B cell (primary cell): ENCODE data around the gene D2HGDH. TPM values are rescaled to one million over a fixed set of nuclear protein-coding genes. Genes with fewer than 3 reads are reported as not detected.

Source experiments
- ATAC-seq: fragments of 200-7000 bp; cut with Tn5 transposase; one replicate; pipeline ENCODE4 v1.10.0; 2021; ENCODE audit warnings: low read depth, mild to moderate bottlenecking, moderate number of reproducible peaks, moderate library complexity
- CTCF ChIA-PET: fragments of 350-600 bp; sonication (Branson Sonifier 250); formaldehyde crosslinking; loops from one replicate; lab custom pipeline; 2021; ENCODE audit warnings: antibody characterized with exemption, inconsistent platforms; lab: Charles Lee
- POLR2A ChIA-PET: fragments of 350-600 bp; sonication (Branson Sonifier 250); formaldehyde crosslinking; loops from one replicate; lab custom pipeline; 2021; ENCODE audit warnings: antibody characterized with exemption; lab: Charles Lee
- DNase-seq: peaks from one replicate; pipeline ENCODE4 v3.0.0; 2013
- H2AFZ ChIP-seq: 2 replicates; pipeline ENCODE4 v1.6.1; 2012; ENCODE audit warnings: mild to moderate bottlenecking, low read depth, low read length; ENCODE audit not compliant: insufficient read depth, poor library complexity, severe bottlenecking
- H3K27ac ChIP-seq, 2 donors: 1 replicate in 1 of 2; 2 replicates in 1 of 2; pipeline ENCODE4 v1.5.1; 2012 to 2013; ENCODE audit warnings: low read length in 2 of 2, mild to moderate bottlenecking in 2 of 2, moderate library complexity in 1 of 2
- H3K27me3 ChIP-seq, 4 experiments: fragments of 200-600 bp in 1 of 4; sonication (generic) in 1 of 4; replicated peaks in 1 of 4; 1 replicate in 2 of 4; 2 replicates in 2 of 4; pipeline versions ENCODE4 v1.6.1 to v1.7.0; 2013 to 2016; ENCODE audit warnings: low read length in 3 of 4, mild to moderate bottlenecking in 2 of 4, mixed read lengths in 1 of 4, moderate library complexity in 1 of 4; ENCODE audit not compliant: insufficient read depth in 4 of 4, control insufficient read depth in 3 of 4; ENCODE audit errors: control extremely low read depth in 1 of 4
- H3K36me3 ChIP-seq, 2 experiments: replicated peaks in 1 of 2; 1 replicate in 1 of 2; 2 replicates in 1 of 2; pipeline versions ENCODE4 v1.6.1 to v1.7.1; 2013; ENCODE audit warnings: low read length in 1 of 2; ENCODE audit not compliant: insufficient read depth in 2 of 2, control insufficient read depth in 1 of 2; ENCODE audit errors: control extremely low read depth in 1 of 2, extremely low read depth in 1 of 2
- H3K4me1 ChIP-seq, 2 donors: fragments of 200-600 bp in 1 of 2; sonication (generic) in 1 of 2; 1 replicate in 1 of 2; 2 replicates in 1 of 2; pipeline versions ENCODE4 v1.5.1 to v1.6.1; 2013 to 2017; ENCODE audit warnings: low read length in 2 of 2; ENCODE audit not compliant: control insufficient read depth in 2 of 2, insufficient read depth in 2 of 2
- H3K4me2 ChIP-seq: replicated peaks from 2 replicates; pipeline ENCODE3; 2012; ENCODE audit warnings: mild to moderate bottlenecking, low read depth, low read length; ENCODE audit not compliant: poor library complexity, severe bottlenecking
- H3K4me3 ChIP-seq, 5 experiments: fragments of 200-600 bp in 1 of 5; sonication (generic) in 1 of 5; 1 replicate in 3 of 5; 2 replicates in 2 of 5; pipeline versions ENCODE4 v1.5.1 to v1.7.0; 2011 to 2016; ENCODE audit warnings: low read length in 4 of 5, mild to moderate bottlenecking in 4 of 5, low read depth in 2 of 5, control low read depth in 1 of 5, moderate library complexity in 1 of 5; ENCODE audit not compliant: insufficient read depth in 1 of 5; ENCODE audit errors: control extremely low read depth in 1 of 5, extremely low read depth in 1 of 5
- H3K79me2 ChIP-seq: fragments of 200-600 bp; sonication (generic); one replicate; pipeline ENCODE4 v1.6.0; 2016; ENCODE audit warnings: low read length; ENCODE audit not compliant: control insufficient read depth, insufficient read depth
- H3K9ac ChIP-seq: fragments of 200-600 bp; sonication (generic); 2 replicates; pipeline ENCODE4 v1.6.1; 2017; ENCODE audit warnings: mild to moderate bottlenecking, low read length, moderate library complexity
- H3K9me3 ChIP-seq, 3 donors: one replicate each; pipeline versions ENCODE4 v1.6.1 to v1.7.1; 2013; ENCODE audit warnings: low read length in 2 of 3; ENCODE audit not compliant: control insufficient read depth in 2 of 3, insufficient read depth in 1 of 3; ENCODE audit errors: control extremely low read depth in 1 of 3
- H4K20me1 ChIP-seq: 2 replicates; pipeline ENCODE4 v1.6.0; 2012; ENCODE audit warnings: mild to moderate bottlenecking, low read length; ENCODE audit not compliant: insufficient read depth, control insufficient read depth, poor library complexity, severe bottlenecking
- H3K27ac Mint-ChIP-seq: one replicate; pipeline ENCODE4 v1.8.0; 2021; ENCODE audit warnings: mixed read lengths
- H3K27me3 Mint-ChIP-seq: one replicate; pipeline ENCODE4 v1.8.0; 2021; ENCODE audit warnings: mixed read lengths
- H3K4me1 Mint-ChIP-seq: one replicate; pipeline ENCODE4 v1.8.0; 2021; ENCODE audit warnings: mixed read lengths
- H3K4me3 Mint-ChIP-seq: one replicate; pipeline ENCODE4 v1.8.0; 2021; ENCODE audit warnings: mixed read lengths
- H3K9me3 Mint-ChIP-seq: one replicate; pipeline ENCODE4 v1.8.0; 2022; ENCODE audit warnings: mixed read lengths; ENCODE audit not compliant: insufficient read depth
- EZH2 ChIP-seq: IDR thresholded peaks from 2 replicates; pipeline ENCODE4 v1.6.1; 2012; ENCODE audit warnings: borderline replicate concordance, low read depth, mild to moderate bottlenecking, moderate library complexity, low read length; ENCODE audit not compliant: insufficient read depth, poor library complexity, severe bottlenecking
- WGBS: methylation state at CpG from one replicate; pipeline ENCODE4 v1.1.5; 2013; ENCODE audit warnings: missing lambda C conversion rate; ENCODE audit not compliant: insufficient coverage; 5-methylcytosine and 5-hydroxymethylcytosine counted together
- intact Hi-C: fragments of 100-400 bp; cut with micrococcal nuclease; formaldehyde crosslinking; loops from one replicate; pipeline ENCODE4 v1.10.0; 2022
- polyA plus RNA-seq: library from polyadenylated mRNA; depleted of rRNA; stranded (reverse); fragments of >200 nt; gene quantifications from 2 replicates; pipeline ENCODE4 v1.2.3, GENCODE V29; 2012
- total RNA-seq, 2 donors: library from RNA; stranded (reverse); fragments of 120-200 nt in 1 of 2; gene quantifications; 1 replicate in 1 of 2; 2 replicates in 1 of 2; pipeline versions ENCODE4 v1.2.3 to v1.2.4, GENCODE V29; 2013 to 2022
- TF ChIP-seq, protein P1 (sequence below): fragments of 200-600 bp; IDR thresholded peaks from one replicate; pipeline ENCODE4 v1.8.0; 2022; ENCODE audit warnings: antibody characterized with exemption, mild to moderate bottlenecking

D2HGDH gene
- total and polyA plus RNA-seq, 2 donors (not counting 1 experiment from before 2014, with no cell fraction given), result 44.0 to 67.7 TPM

DNA sequence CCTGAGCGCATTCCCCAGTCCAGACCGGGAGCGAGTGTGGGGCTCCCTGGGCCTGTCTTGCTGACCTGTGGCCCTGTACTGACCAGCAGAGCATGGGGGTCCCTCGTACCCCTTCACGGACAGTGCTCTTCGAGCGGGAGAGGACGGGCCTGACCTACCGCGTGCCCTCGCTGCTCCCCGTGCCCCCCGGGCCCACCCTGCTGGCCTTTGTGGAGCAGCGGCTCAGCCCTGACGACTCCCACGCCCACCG is 79.9 kb downstream of the D2HGDH start:
- Mint-ChIP-seq H3K4me3 (peak overlapping the region; percentile 23), H3K27ac (peak overlapping the region; percentile 83), H3K27me3 (peaks cover 11% of the 10 kb centered on the region), H3K4me1 (peaks cover 17% of the 10 kb centered on the region), H3K9me3 (no peaks in the 10 kb centered on the region)
- CTCF ChIA-PET, result no interaction called here
- intact Hi-C loops, result no loop called here
- peaks cover 10 to 27% of the 10 kb centered on the region in 2 donors for H3K4me1 ChIP-seq
- 97% methylated on average over 17 of the region's 17 CpGs for WGBS
- DNase-seq, result no peak
- H3K36me3 ChIP-seq, result no peaks in the 10 kb centered on the region
- H3K27ac ChIP-seq, result no peak overlapping the region
- POLR2A ChIA-PET, result no interaction called here
- no peaks in the 10 kb centered on the region for H3K79me2 ChIP-seq
- peak overlapping the region; percentile 28 for H3K4me2 ChIP-seq
- TF ChIP-seq, protein P1, sequence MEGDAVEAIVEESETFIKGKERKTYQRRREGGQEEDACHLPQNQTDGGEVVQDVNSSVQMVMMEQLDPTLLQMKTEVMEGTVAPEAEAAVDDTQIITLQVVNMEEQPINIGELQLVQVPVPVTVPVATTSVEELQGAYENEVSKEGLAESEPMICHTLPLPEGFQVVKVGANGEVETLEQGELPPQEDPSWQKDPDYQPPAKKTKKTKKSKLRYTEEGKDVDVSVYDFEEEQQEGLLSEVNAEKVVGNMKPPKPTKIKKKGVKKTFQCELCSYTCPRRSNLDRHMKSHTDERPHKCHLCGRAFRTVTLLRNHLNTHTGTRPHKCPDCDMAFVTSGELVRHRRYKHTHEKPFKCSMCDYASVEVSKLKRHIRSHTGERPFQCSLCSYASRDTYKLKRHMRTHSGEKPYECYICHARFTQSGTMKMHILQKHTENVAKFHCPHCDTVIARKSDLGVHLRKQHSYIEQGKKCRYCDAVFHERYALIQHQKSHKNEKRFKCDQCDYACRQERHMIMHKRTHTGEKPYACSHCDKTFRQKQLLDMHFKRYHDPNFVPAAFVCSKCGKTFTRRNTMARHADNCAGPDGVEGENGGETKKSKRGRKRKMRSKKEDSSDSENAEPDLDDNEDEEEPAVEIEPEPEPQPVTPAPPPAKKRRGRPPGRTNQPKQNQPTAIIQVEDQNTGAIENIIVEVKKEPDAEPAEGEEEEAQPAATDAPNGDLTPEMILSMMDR, result no peak
- H4K20me1 ChIP-seq, result no peaks in the 10 kb centered on the region
- H2AFZ ChIP-seq, result no peak overlapping the region
- no peak overlapping the region for H3K9ac ChIP-seq
- peaks cover 0 to 6% (median 0%) of the 10 kb centered on the region in 3 donors for H3K9me3 ChIP-seq
- no peak for ATAC-seq
- H3K27me3 ChIP-seq, result peaks cover 0 to 18% (median 0%) of the 10 kb centered on the region in 4 experiments
- H3K4me3 ChIP-seq, result no peak overlapping the region

DNA sequence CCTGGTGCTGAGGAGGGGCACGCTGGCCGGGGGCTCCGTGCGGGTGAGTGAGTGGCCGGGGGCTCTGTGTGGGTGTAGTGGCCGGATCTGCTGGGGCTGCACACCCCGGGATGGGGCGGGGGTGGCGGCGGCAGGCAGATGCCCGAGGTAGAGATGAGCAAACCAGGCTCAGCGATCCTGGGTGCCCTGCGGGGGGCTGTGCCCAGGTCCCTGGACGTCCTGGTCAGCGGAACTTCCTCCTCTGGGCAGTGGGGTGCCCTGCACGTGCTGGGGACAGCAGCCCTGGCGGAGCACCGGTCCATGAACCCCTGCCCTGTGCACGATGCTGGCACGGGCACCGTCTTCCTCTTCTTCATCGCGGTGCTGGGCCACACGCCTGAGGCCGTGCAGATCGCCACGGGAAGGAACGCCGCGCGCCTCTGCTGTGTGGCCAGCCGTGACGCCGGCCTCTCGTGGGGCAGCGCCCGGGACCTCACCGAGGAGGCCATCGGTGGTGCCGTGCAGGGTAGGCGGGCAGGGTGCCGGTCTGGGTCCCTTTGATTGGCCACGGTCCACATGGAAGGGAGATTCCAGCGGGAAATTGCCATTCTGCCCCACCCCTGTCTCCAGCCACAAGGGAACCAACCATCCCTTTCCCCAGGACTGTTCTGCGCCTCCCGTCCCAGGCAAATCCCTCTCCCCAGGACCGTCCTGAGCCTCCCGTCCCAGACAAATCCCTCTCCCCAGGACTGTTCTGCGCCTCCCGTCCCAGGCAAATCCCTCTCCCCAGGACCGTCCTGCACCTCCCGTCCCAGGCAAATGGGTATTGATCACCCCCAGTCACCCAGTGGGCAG is 80.4 kb downstream of the D2HGDH start:
- no peak overlapping the region for H3K9ac ChIP-seq
- peaks cover 17% of the 10 kb centered on the region for H3K4me1 Mint-ChIP-seq
- CTCF ChIA-PET, result no interaction called here

More for the DNA sequence above, 80.4 kb downstream of the D2HGDH start:
- TF ChIP-seq, protein P1, result no peak
- TF ChIP-seq EZH2, result no peak
- Histone ChIP-seq H3K36me3 (no peaks in the 10 kb centered on the region), H3K4me2 (no peak overlapping the region), H3K79me2 (no peaks in the 10 kb centered on the region), H3K27me3 (peaks cover 0 to 18% (median 0%) of the 10 kb centered on the region in 4 experiments), H3K27ac (no peak overlapping the region), H2AFZ (no peak overlapping the region), H3K4me3 (no peak overlapping the region), H3K9me3 (peaks cover 0 to 10% (median 0%) of the 10 kb centered on the region in 3 donors), H3K4me1 (peaks cover 10 to 28% of the 10 kb centered on the region in 2 donors), H4K20me1 (no peaks in the 10 kb centered on the region)
- H3K27ac Mint-ChIP-seq, result peak overlapping the region; percentile 74
- POLR2A ChIA-PET, result no interaction called here
- DNase-seq, result no peak
- 91% methylated on average over 48 of the region's 52 CpGs for WGBS
- H3K9me3 Mint-ChIP-seq, result no peaks in the 10 kb centered on the region
- peaks cover 11% of the 10 kb centered on the region for H3K27me3 Mint-ChIP-seq
- H3K4me3 Mint-ChIP-seq, result no peak overlapping the region
- no peak for ATAC-seq
- intact Hi-C loops, result no loop called here
